Bronchial epithelial cell (primary cell): ENCODE results near the gene PYGB. TPM values are rescaled to one million over a fixed set of nuclear protein-coding genes. Genes with fewer than 3 reads are reported as not detected.

Source experiments
- DNase-seq: peaks from one replicate; pipeline ENCODE4 v3.0.0-alpha.2; 2010; ENCODE audit warnings: low read depth
- FAIRE-seq: peaks from 2 replicates; lab custom pipeline; 2011; peaks lifted over from hg19 to GRCh38; lab: Jason Lieb, UNC
- H3K27me3 ChIP-seq: 2 replicates; pipeline ENCODE4 v1.5.1; 2011; ENCODE audit warnings: low read length; ENCODE audit not compliant: control insufficient read depth, insufficient read depth
- H3K36me3 ChIP-seq: 2 replicates; pipeline ENCODE4 v1.5.1; 2011; ENCODE audit warnings: low read length; ENCODE audit not compliant: control insufficient read depth, insufficient read depth
- H3K4me3 ChIP-seq: 2 replicates; pipeline ENCODE4 v1.5.1; 2011; ENCODE audit warnings: mild to moderate bottlenecking, low read depth, low read length, control low read depth
- total RNA-seq: library from RNA; depleted of rRNA; stranded (reverse); fragments of >200 nt; gene quantifications from 2 replicates; pipeline ENCODE4 v1.2.1, GENCODE V29; 2014
- TF ChIP-seq, protein P1 (sequence below): IDR thresholded peaks from 2 replicates; pipeline ENCODE4 v1.5.1; 2011; ENCODE audit warnings: mild to moderate bottlenecking, moderate library complexity, low read length, control low read depth, inconsistent platforms; ENCODE audit not compliant: insufficient read depth, severe bottlenecking

PYGB gene
- total RNA-seq, 1 donor from 2014 or later: 213 TPM

DNA sequence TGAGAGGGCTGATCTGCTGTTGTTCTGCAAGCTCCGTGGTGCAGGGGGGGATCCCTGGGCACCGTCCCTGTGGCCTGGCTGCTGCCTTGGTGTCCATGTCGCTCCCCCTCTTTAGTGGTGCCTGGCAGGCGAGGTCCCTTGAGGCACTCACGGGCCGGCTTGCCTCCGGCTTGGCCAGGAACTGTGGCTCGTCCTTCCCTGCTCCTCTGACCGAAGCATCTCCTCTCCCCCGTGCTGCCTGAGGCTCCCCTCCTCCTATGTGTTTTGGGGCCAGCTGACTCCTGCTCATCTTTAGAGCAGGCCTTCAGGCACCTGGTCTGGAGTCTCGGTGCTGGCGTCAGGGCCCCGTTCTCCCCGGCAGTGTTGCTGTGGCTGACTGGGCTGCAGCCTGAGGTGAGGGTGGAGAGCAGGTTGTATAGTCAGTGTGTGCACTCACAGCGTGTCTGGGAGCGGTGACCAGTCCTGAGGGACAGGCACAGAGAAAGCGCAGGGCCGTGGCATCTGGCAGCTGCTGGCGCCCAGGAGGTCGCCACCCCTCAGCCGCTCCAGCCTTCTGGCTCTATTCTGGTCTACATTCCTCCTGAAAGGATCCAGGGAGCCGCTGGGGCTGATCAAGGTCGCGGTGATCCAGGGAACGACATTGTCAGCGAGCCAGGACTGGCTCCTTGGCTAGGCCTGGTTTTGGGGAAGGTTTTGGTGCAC lies 43.7 kb downstream of the PYGB start:
- no peak overlapping the region for H3K4me3 ChIP-seq
- DNase-seq (no peak), FAIRE-seq (no peak)
- H3K27me3 ChIP-seq: no peaks in the 10 kb centered on the region
- peaks cover 64% of the 10 kb centered on the region for H3K36me3 ChIP-seq
- TF ChIP-seq, protein P1, sequence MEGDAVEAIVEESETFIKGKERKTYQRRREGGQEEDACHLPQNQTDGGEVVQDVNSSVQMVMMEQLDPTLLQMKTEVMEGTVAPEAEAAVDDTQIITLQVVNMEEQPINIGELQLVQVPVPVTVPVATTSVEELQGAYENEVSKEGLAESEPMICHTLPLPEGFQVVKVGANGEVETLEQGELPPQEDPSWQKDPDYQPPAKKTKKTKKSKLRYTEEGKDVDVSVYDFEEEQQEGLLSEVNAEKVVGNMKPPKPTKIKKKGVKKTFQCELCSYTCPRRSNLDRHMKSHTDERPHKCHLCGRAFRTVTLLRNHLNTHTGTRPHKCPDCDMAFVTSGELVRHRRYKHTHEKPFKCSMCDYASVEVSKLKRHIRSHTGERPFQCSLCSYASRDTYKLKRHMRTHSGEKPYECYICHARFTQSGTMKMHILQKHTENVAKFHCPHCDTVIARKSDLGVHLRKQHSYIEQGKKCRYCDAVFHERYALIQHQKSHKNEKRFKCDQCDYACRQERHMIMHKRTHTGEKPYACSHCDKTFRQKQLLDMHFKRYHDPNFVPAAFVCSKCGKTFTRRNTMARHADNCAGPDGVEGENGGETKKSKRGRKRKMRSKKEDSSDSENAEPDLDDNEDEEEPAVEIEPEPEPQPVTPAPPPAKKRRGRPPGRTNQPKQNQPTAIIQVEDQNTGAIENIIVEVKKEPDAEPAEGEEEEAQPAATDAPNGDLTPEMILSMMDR: no peak

DNA sequence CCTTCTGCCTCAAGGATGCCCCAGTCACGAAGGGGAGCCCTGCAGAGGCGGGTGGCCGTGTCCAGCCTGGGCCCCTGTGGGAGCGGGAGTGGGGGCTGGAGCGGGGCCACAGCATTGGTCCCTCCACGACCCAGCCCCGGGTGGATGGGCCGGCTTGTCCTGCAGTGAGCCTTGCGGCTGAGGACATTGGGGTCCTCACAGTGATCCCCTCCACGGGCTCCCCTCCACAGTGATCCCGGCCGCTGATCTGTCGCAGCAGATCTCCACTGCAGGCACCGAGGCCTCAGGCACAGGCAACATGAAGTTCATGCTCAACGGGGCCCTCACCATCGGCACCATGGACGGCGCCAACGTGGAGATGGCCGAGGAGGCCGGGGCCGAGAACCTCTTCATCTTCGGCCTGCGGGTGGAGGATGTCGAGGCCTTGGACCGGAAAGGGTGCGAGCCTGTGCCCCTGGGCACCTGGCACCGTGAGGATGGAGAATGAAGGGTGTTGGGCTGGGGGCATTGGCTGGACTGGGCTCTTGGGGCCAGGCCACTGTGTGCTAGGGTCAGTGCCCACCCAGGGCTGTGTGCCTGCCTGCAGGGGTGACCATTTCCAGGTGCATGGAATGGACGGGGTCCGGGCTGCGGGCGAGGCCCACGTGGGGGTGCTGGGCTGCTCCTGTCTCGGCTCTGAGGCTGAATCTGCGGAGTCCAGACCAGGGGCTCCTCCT lies 44.4 kb downstream of the PYGB start:
- Histone ChIP-seq H3K27me3 (no peaks in the 10 kb centered on the region), H3K4me3 (no peak overlapping the region), H3K36me3 (peaks cover 66% of the 10 kb centered on the region)
- TF ChIP-seq, protein P1: no peak
- DNase-seq: no peak
- FAIRE-seq: no peak

DNA sequence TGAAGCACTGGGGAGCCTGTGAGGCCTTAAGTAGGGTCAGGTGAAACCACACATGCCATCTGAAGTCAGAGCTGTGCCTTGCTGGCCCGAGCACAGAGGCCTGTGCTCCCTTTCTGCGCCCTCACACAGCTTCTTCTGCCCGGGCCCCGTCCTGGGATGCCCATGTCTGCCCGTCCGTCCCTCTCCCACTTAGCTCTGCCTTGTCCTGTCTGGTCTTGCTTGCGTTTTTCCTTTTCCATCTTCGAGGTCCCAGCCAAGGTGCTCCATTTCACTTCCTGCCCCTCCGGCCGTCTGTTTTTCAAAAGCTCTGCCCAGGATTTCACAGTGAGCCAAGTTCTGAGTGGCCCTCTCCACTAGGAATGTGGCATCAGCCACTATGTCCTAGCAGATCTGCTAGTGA lies 45.6 kb downstream of the PYGB start:
- Histone ChIP-seq H3K36me3 (peaks cover 58% of the 10 kb centered on the region), H3K27me3 (no peaks in the 10 kb centered on the region), H3K4me3 (no peak overlapping the region)
- peak; percentile 41 for DNase-seq
- FAIRE-seq: no peak
- TF ChIP-seq, protein P1: no peak

DNA sequence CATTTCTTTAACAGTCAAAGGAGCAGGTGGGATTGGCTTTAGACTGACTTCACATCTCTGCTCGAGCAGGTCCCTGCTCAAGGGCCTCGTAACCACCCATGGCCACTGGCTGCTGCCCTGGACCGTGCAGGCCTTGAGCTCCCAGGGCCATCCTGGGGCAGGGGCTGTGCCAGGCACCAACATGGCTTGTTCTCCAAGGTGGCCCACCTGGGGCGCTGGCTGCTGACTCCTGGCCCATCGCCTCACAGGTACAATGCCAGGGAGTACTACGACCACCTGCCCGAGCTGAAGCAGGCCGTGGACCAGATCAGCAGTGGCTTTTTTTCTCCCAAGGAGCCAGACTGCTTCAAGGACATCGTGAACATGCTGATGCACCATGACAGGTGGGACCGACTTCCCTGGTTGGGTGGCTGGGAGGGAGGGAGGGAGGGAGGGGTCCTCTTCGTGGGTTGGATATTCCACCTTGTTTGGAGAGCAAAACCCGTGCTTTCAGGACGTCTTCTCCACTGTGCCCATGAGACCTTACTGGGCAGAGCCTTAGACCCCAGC lies 46.1 kb downstream of the PYGB start:
- H3K36me3 ChIP-seq: peaks cover 53% of the 10 kb centered on the region
- DNase-seq (no peak), FAIRE-seq (no peak)
- H3K27me3 ChIP-seq: no peaks in the 10 kb centered on the region
- TF ChIP-seq, protein P1: no peak
- H3K4me3 ChIP-seq: no peak overlapping the region

DNA sequence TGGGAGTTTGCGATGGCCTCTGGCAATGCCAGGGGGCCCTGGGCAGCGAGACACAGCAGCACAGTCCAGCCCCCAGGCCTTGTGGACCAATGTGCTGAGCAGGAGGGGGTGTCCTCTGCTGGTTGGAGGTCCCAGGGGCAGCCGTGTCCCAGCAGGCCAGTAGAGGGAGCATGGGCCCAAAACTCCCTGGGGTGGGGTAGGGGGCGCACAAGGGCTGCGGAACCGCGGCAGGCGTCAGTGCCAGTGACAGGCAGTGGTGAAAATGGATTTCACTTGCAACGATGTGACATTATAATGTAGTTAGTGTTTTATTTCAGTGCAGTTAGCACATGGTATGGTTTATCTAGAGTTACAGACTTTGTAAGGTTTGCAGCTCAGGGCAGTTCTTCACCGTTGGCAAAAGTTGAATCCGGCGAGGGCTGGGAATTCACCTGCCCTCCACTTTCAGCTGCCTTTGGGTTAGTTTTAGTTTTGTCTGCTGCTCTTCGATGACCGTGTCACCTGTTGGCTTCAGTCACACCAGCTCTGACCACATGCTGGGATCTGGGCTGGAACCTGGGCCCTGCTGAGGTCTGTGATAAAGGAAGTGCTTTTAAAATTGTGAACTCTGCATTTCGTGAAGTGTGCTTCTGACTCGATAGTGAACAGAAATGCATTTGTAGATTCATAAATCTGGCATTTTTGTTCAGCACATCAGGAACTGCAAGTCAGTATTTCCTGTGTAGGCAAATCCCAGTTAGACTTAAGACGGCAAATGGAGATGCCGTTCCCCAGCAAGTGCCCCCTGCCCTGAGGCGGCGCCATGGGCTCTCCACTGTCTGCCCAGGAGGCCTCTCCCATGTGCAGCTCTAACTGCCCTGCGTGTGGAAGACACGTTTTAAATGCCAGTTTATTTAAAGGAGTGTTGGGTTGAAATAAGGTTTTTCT lies 46.8 kb downstream of the PYGB start:
- DNase-seq (no peak), FAIRE-seq (no peak)
- no peak overlapping the region for H3K4me3 ChIP-seq
- no peaks in the 10 kb centered on the region for H3K27me3 ChIP-seq
- TF ChIP-seq, protein P1: peak; percentile 70
- peaks cover 52% of the 10 kb centered on the region for H3K36me3 ChIP-seq
